ENCODE data around the gene NUMBL.

NUMBL gene

GRCh38 chr19:40716482-40717324 lies 26.3 kb upstream of the NUMBL start, which contains the start of the genes COQ8B and ITPKC:
Gene COQ8B, minus strand, starts transcription at chr19:40716886. Its CDS starts 2,254 bp downstream, at chr19:40714632.
Gene ITPKC, plus strand, starts transcription at chr19:40717112. Its CDS starts 24 bp downstream, at chr19:40717136.
- DNase-seq: peak; percentile 79 to 100 (median 98)

- peak in 5 of 56 donors; percentile 30 to 73 (median 45) for DNase-seq
These were observed 25.6 kb upstream of the NUMBL start for GRCh38 chr19:40716031-40716481.

GRCh38 chr19:40714441-40715299 lies 24.2 kb upstream of the NUMBL start:
- peak in 55 of 56 donors; percentile 51 to 97 (median 92) for DNase-seq

- no peak for DNase-seq
These were observed 23.5 kb upstream of the NUMBL start for GRCh38 chr19:40713939-40714338.

- no peak for DNase-seq
These were observed 19.4 kb upstream of the NUMBL start for GRCh38 chr19:40709817-40710216.

- DNase-seq: no peak
These were observed 17.2 kb upstream of the NUMBL start for GRCh38 chr19:40707615-40708014.

- DNase-seq: no peak
These were observed 15.6 kb upstream of the NUMBL start for GRCh38 chr19:40705950-40706619.

- DNase-seq: no peak
These were observed 14.9 kb upstream of the NUMBL start for GRCh38 chr19:40705362-40705651.

- DNase-seq: no peak
These were observed 14.3 kb upstream of the NUMBL start for GRCh38 chr19:40704491-40705361.

- DNase-seq: peak in 2 of 56 donors; percentile 24 to 35
These were observed 12.7 kb upstream of the NUMBL start for GRCh38 chr19:40703029-40703755.

- DNase-seq: peak in 19 of 56 donors; percentile 10 to 58 (median 31)
These were observed 12.0 kb upstream of the NUMBL start for GRCh38 chr19:40702337-40703012.

GRCh38 chr19:40701758-40702157 lies 11.3 kb upstream of the NUMBL start:
- DNase-seq: no peak

GRCh38 chr19:40700083-40700482 lies 9.6 kb upstream of the NUMBL start:
- DNase-seq: no peak

- no peak for DNase-seq
These were observed 6.6 kb upstream of the NUMBL start for GRCh38 chr19:40697007-40697406.

- DNase-seq: no peak
These were observed 5.4 kb upstream of the NUMBL start for GRCh38 chr19:40695881-40696280.

GRCh38 chr19:40693896-40694295 lies 3.4 kb upstream of the NUMBL start:
- no peak for DNase-seq

- DNase-seq: no peak
These were observed 2.8 kb upstream of the NUMBL start for GRCh38 chr19:40693150-40693788.

GRCh38 chr19:40692212-40692551 lies 1.7 kb upstream of the NUMBL start:
- DNase-seq: no peak

All from amygdala (tissue), 56 donors.